ENCODE data around the gene SSH3.

Gene SSH3

DNA sequence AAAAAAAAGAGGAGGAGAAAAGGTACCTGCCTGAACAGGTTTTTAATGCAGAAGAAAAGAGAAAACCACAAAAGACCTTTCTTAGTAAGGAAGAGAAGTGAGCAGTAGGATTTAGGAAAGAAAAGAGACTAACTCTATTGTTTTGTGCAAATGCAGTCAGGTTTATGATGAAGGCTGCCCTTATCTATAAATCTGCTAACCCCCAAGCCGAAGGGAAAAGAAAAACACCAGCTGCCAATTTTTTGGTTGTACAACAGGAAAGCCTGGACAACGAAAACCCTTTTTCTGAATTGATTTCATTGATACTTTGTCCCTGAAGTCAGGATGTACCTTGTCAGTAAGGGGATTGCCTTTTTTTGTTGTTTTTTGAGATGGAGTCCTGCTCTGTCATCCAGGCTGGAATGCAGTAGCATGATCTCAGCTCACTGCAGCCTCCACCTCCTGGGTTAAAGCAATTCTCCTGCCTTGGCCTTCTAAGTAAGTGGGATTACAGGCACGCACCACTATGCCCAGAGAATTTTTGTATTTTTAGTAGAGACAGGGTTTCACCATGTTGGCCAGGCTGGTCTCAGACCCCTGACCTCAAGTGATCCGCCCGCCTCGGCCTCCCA is 28.9 kb downstream of the SSH3 start:
- Histone ChIP-seq H3K4me2 (ENCODE audit: low read length) (no peak overlapping the region), H2AFZ (ENCODE audit: low read depth, low read length) (no peak overlapping the region), H3K79me2 (ENCODE audit: low read length) (no peaks in the 10 kb centered on the region), H3K36me3 (replicated peaks; ENCODE audit: low read depth, low read length) (no peaks in the 10 kb centered on the region), H3K9ac (ENCODE audit: low read length) (no peak overlapping the region), H3K27me3 (ENCODE audit: low read depth, low read length) (no peaks in the 10 kb centered on the region), H3K9me3 (ENCODE audit: insufficient read depth, low read length) (no peaks in the 10 kb centered on the region), H4K20me1 (ENCODE audit: insufficient read depth, low read length) (no peaks in the 10 kb centered on the region), H3K27ac (ENCODE audit: low read length) (no peak overlapping the region), H3K4me3 (ENCODE audit: low read length) (no peak overlapping the region), H3K4me1 (ENCODE audit: low read length) (0 out of 2 replicates have a peak, but pooled peaks cover 4% of the 10 kb centered on the region)
- TF ChIP-seq, protein P1, sequence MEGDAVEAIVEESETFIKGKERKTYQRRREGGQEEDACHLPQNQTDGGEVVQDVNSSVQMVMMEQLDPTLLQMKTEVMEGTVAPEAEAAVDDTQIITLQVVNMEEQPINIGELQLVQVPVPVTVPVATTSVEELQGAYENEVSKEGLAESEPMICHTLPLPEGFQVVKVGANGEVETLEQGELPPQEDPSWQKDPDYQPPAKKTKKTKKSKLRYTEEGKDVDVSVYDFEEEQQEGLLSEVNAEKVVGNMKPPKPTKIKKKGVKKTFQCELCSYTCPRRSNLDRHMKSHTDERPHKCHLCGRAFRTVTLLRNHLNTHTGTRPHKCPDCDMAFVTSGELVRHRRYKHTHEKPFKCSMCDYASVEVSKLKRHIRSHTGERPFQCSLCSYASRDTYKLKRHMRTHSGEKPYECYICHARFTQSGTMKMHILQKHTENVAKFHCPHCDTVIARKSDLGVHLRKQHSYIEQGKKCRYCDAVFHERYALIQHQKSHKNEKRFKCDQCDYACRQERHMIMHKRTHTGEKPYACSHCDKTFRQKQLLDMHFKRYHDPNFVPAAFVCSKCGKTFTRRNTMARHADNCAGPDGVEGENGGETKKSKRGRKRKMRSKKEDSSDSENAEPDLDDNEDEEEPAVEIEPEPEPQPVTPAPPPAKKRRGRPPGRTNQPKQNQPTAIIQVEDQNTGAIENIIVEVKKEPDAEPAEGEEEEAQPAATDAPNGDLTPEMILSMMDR (IDR thresholded peaks at IDR 0.05; ENCODE audit: low read depth, low read length): no peak
- no peak for TF ChIP-seq EZH2phosphoT487 (IDR thresholded peaks at IDR 0.05; ENCODE audit: low read depth)

DNA sequence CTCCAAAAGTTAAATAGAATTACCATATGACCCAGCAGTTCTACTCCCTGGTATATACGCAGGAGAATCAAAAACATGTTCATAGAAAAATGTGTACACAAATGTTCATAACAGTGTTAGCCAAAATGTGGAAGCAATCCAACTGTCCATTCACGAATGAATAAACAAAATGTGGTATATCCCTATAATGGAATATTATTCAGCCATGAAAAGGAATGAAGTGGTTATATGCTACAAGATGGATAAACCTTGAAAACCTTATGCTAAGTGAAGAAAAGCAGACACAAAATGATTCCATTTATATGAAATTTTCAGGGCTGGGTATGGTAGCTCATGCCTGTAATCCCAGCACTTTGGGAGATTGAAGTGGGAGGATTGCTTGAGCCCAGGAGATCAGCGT is 33.9 kb downstream of the SSH3 start:
- H3K9ac ChIP-seq (ENCODE audit: low read length): no peak overlapping the region
- H4K20me1 ChIP-seq (ENCODE audit: insufficient read depth, low read length): no peaks in the 10 kb centered on the region
- H3K9me3 ChIP-seq (ENCODE audit: insufficient read depth, low read length): no peaks in the 10 kb centered on the region
- 0 out of 2 replicates have a peak, but pooled peaks cover 4% of the 10 kb centered on the region for H3K4me1 ChIP-seq (ENCODE audit: low read length)
- no peaks in the 10 kb centered on the region for H3K79me2 ChIP-seq (ENCODE audit: low read length)
- H3K4me3 ChIP-seq (ENCODE audit: low read length): no peak overlapping the region
- TF ChIP-seq, protein P1 (IDR thresholded peaks at IDR 0.05; ENCODE audit: low read depth, low read length): no peak
- no peak for TF ChIP-seq EZH2phosphoT487 (IDR thresholded peaks at IDR 0.05; ENCODE audit: low read depth)
- no peak overlapping the region for H3K27ac ChIP-seq (ENCODE audit: low read length)
- H2AFZ ChIP-seq (ENCODE audit: low read depth, low read length): no peak overlapping the region
- no peak overlapping the region for H3K4me2 ChIP-seq (ENCODE audit: low read length)
- no peaks in the 10 kb centered on the region for H3K27me3 ChIP-seq (ENCODE audit: low read depth, low read length)
- H3K36me3 ChIP-seq (replicated peaks; ENCODE audit: low read depth, low read length): no peaks in the 10 kb centered on the region

DNA sequence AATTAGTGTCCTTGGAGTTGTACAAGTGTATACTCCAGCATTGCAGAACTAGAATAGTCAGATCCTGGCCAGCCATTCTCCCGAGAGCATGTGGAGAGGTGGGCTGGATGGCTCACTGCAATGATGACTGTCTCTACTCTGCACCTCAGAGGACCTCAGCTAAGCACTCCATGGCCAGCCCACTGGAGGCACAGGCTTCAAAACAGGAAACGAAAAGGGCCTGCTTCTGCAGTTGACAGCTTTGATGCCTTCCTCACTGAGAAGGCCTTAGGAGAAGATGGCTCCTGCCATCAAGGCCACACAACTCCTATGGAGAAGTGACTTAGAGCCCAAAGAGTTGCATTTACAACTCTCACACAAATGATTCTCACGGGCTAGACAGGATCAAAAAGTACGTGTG is 40.9 kb downstream of the SSH3 start:
- Histone ChIP-seq H3K27ac (ENCODE audit: low read length) (peak overlapping the region; percentile 5; the same call in 1 of the 2 replicates), H3K9ac (ENCODE audit: low read length) (no peak overlapping the region), H2AFZ (ENCODE audit: low read depth, low read length) (no peak overlapping the region), H4K20me1 (ENCODE audit: insufficient read depth, low read length) (no peaks in the 10 kb centered on the region), H3K36me3 (replicated peaks; ENCODE audit: low read depth, low read length) (no peaks in the 10 kb centered on the region), H3K4me3 (ENCODE audit: low read length) (no peak overlapping the region), H3K4me2 (ENCODE audit: low read length) (no peak overlapping the region), H3K27me3 (ENCODE audit: low read depth, low read length) (no peaks in the 10 kb centered on the region), H3K9me3 (ENCODE audit: insufficient read depth, low read length) (no peaks in the 10 kb centered on the region), H3K79me2 (ENCODE audit: low read length) (no peaks in the 10 kb centered on the region), H3K4me1 (ENCODE audit: low read length) (peaks cover 52% of the 10 kb centered on the region)
- TF ChIP-seq EZH2phosphoT487 (IDR thresholded peaks at IDR 0.05; ENCODE audit: low read depth): no peak
- TF ChIP-seq, protein P1 (IDR thresholded peaks at IDR 0.05; ENCODE audit: low read depth, low read length): no peak

DNA sequence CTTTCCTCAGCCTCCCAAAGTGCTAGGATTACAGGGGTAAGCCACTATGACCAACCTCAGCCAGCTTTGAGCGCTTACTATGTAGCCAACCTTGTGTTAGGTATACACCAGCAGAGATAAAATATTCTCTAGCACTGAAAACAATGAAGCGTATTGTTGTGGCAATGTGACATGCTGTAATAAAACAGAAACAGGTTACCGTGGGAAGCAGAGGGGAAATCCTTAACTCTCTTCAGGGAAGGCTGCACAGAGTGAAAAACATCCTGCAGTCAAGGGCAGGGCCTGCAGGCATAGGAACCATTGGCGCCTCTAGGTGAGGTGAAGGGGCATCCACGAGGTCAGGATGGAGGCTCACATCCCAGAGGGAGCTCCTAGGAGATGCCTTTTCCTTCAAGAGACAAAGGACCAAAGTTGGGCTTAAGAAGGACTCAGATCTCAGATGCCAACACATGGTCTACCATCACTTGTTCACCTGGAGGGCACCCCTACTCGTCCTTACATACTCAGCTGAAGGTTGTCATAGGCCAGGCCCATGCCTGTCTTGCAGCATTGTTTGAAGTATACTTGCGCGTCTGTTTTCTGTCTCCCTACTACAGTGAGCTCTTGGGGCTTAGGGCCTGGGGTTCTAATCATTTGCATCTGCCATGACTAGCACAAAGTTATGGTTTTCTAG is 42.1 kb downstream of the SSH3 start:
- Histone ChIP-seq H4K20me1 (ENCODE audit: insufficient read depth, low read length) (no peaks in the 10 kb centered on the region), H3K9ac (ENCODE audit: low read length) (no peak overlapping the region), H3K4me3 (ENCODE audit: low read length) (no peak overlapping the region), H3K9me3 (ENCODE audit: insufficient read depth, low read length) (no peaks in the 10 kb centered on the region), H3K36me3 (replicated peaks; ENCODE audit: low read depth, low read length) (no peaks in the 10 kb centered on the region), H3K4me2 (ENCODE audit: low read length) (no peak overlapping the region; the same call in 1 of the 2 replicates), H2AFZ (ENCODE audit: low read depth, low read length) (no peak overlapping the region), H3K27ac (ENCODE audit: low read length) (no peak overlapping the region; the same call in 1 of the 2 replicates), H3K4me1 (ENCODE audit: low read length) (peaks cover 63% of the 10 kb centered on the region), H3K79me2 (ENCODE audit: low read length) (no peaks in the 10 kb centered on the region), H3K27me3 (ENCODE audit: low read depth, low read length) (no peaks in the 10 kb centered on the region)
- TF ChIP-seq, protein P1 (IDR thresholded peaks at IDR 0.05; ENCODE audit: low read depth, low read length): no peak
- TF ChIP-seq EZH2phosphoT487 (IDR thresholded peaks at IDR 0.05; ENCODE audit: low read depth): no peak
